HG03280 (cell line): ENCODE measurements around the gene TMEM107.
A peak's percentile ranks its signal among the peaks of the same experiment; 100 is the strongest.

ENCODE experiments used
- ATAC-seq: cut with Tn5 transposase; IDR thresholded peaks from one replicate; pipeline ENCODE4 v1.9.1; 2021; ENCODE audit warnings: mild to moderate bottlenecking, moderate library complexity; ENCODE audit not compliant: unreplicated experiment

Gene TMEM107

DNA sequence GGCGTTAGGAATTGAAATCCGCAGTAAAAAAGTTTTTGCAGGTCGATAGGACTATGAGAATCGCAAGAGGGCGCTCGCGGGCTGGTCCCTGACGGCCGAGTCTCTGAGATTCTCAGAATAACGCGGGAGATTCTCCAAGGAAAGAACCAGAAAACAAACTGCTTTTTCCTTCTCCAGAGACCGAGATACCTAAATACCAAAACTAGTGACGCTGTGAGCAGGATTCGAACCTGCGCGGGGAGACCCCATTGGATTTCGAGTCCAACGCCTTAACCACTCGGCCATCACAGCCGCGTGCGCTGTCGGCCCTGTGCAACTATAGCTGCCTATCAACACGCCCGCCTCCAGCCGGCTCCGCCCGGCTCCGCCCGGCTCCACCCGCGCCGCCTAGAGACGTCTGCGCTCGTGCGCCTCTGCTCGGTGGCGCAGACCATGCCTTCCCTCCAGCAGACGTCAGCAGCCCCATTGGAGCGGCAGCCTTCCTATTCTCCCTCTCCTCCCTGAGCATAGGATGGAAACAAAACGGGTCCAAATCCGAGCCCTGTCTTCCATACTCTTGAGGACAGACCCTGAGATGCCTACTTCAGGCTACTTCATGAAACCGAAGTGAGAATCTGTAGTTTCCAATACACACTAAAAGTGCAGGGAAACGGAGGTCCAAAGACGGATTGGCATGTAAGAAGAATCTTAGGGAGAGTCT is 37.4 kb downstream of the TMEM107 start:
- peak; percentile 83 for ATAC-seq

DNA sequence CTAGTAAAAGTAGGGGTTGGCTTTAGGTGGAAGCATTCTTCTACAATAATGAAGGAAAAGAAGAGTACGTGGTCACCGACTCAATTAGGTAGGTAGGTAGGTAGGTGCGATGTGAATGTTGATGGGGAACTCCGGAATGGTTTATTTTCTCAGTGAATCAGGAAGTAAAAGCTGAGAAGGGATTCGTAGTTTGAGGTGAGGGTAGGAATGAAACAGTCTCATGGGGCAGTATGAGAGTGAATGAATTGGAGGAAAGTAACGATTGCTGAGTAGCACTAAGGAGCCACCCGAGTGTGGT is 37.9 kb downstream of the TMEM107 start:
- peak; percentile 3 for ATAC-seq

DNA sequence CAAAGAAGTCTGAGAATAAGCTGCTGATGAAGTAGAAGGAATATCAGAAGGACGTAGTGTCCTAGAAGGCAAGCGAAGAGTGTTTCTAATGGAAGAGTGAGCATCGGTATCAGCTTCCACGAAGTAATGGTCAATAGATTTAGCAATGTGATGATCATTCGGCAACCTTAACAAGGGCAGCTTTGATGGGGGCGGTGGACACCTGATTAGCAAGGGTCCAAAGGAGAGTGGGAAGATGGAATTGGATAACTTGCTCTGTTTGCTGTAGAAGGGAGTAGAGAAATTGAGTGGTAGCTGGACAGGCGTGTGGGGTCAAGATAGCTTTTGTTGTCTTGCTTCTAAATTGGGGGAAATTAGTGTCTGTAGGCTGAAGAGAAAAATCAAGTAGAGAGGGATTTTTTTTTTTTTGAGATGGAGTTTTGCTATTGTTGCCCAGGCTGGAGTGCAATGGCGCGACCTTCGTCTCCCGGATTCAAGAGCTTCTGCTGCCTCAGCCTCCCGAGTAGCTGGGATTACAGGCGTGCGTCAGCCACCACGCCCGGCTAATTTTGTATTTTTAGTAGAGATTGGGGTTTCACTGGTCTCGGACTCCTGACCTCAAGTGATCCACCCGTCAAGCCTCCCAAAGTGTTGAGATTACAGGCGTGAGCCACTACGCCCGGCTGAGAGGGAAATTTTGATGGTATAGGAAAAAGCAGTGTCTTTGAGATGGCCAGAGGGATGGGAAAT is 38.4 kb downstream of the TMEM107 start:
- ATAC-seq = no peak

DNA sequence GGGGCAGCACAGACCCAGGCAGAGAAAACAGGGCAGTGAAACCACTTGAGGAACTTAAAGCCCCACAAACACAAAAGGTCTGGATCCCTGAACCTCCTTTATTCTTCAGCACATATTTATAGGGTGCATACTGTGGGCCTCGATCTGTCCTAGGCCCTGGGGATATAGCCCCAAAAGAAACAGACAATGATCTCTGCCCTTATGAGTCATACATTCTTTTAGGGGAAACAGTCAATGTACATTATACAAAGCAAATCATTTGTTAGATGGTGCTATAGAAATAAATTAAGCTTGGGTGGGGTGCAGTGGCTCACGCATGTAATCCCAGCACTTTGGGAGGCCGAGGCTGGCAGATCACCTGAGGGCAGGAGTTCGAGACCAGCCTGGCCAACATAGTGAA is 42.2 kb downstream of the TMEM107 start:
- no peak for ATAC-seq

DNA sequence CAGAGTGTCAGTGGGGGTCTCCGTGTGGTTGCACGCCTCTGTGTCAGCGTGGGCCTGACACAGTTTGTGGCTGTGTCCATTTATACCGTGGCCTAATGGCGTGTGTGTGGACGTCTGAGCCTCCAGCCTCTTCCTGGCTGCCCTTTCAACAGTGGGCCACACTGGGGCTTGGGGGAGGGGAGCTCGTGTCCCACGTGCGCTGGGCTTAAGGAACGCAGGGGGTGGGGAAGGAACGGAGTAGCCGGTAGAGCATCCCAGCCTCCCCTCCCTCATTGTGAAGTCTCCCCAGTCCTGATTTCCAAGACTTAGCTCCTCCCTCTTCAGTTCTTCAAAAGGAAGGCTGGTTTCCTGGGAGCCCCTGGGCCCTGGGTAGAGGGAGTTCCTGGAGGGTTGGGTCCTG is 42.8 kb downstream of the TMEM107 start:
- ATAC-seq = no peak

DNA sequence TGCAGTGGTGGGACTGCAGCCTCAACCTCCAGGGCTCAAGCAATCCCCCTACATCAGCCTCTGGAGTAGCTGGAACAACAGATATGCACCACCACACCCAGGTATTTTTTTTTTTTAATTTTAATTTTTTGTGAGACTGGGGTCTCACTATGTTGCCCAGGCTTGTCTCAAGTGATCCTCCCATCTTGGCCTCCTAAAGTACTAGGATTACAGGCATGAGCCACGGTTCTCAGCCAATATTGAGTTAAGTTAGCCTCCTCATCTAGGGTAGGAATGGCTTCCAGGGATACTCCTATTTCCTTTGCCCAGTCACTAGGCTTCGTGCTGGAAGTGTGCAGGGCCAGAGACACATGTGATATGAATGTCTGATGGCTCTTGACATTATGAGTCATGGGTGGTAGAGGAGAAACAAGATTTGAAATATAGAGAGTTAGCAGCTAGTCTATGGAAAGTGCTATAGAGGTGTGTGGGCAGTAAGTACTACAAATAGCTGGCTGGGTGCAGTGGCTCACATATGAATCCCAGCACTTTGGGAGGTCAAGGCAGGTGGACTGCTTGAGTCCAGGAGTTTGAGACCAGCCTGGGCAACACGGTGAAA is 44.2 kb downstream of the TMEM107 start:
- no peak for ATAC-seq

DNA sequence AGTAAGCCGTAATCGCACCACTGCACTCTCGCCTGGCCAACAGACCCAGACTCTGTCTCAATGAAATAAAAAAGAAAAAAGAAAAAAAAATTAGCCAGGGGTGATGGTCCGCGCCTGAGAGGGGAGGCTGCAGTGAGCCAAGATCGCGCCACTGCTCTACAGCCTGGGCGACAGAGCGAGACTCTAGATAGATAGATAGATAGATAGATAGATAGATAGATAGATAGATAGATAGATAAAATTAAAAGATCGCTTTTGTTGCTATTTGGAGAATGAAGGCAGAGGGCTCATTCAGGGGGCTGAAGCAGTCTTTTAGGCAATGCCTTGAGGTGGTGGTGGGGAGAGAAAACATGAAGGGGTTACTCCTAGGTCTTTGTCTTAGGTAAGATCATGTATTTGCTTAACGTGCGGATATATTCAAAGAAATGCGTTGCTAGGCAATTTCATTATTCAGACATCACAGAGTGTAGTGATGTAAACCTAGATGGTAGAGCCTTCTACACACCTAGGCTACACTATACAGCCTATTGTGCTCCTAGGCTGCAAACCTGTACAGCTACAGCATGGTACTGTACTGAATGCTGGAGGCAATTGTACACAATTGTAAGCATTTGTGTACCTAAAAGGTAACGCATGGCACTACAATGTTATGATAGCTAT is 47.9 kb downstream of the TMEM107 start:
- ATAC-seq = no peak

DNA sequence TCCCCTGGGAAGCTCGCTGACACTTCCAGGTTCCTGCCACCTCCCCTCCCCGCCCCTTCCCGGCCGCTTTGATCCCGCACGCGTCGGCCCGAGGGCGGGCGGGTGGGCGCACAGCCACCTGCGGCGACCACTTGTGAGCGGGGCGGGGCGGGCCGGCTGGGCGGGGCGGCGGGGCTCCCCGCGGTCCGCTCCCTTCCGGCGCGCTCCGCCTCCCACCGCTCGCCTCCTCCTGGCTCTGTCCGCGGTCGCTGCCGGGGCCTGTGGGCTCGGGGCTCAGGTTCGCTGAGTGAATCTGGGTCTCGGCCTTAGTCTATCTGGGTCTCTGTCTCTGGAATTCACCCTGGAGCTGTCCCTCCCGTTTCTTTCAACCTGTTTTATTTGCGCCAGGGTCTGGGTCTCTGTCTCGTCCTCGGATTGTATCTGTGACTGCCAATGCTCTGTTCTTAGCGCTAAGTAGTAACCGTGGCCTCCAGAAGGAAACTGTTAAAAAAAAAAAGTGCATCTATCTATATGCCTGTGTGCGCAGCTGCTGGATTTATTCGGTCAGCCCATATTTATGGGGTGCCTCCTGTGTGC is 49.6 kb downstream of the TMEM107 start:
- ATAC-seq = no peak

DNA sequence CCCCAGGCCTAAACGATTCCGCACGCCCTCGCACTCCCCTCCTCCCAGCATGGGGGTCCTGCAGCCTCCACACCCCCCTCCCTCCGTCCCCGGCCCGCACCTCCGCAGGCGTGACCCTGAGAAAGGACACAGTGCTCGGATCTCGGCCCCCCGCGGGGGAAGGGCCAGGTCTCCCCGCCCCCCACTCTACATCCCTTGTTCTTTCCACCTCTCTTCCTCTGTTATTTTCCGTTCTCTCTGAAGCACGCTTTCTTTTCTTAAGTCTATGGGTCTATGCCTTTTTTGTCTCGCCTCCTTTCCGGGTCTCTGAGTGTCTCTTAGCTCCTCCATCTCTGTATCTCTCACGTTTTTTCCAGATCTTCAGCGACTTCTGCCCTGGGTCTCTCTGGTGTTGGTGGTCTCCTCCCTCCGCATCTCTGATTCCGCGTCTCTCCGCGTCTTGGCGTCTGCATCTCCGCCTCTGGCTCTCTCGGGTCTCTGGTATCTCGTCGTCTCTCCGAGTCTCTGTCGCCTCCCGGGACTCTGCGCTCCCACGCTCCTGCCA is 50.2 kb downstream of the TMEM107 start:
- no peak for ATAC-seq

DNA sequence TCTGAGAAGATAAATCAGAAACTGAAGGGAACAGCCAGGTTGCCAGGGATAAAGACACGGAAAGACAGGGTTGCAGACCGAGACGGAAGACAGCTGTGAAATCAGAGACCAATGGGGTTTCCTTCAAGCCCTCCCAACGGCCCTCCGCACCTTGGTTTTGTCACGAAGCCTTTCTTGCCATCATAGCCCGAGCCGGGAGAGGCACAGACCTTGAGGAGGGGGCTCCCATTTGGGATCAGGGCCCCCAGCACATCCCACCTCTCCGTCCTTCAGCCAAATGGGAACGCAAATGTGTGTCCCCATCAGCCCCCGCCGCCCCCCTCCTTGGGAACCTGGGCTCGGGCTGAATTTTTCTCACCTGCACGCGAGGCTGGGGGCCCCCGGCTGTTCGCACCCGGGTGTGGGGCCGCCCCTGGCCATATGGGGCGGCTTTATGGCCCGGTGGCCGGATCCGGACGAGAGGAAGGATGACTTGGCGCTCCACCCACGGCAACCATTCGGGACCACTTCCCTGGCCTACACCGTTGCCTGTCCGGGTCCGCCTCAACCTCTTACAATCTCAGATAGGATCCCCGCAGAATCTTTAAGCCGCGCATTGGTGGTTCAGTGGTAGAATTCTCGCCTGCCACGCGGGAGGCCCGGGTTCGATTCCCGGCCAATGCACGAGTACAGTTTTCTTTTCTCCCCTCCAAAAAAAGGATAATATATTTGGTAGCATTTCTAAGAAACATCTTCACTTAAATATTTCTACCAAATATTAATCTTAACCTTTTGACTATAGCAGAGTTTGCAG is 50.8 kb downstream of the TMEM107 start:
- peak; percentile 32 for ATAC-seq

DNA sequence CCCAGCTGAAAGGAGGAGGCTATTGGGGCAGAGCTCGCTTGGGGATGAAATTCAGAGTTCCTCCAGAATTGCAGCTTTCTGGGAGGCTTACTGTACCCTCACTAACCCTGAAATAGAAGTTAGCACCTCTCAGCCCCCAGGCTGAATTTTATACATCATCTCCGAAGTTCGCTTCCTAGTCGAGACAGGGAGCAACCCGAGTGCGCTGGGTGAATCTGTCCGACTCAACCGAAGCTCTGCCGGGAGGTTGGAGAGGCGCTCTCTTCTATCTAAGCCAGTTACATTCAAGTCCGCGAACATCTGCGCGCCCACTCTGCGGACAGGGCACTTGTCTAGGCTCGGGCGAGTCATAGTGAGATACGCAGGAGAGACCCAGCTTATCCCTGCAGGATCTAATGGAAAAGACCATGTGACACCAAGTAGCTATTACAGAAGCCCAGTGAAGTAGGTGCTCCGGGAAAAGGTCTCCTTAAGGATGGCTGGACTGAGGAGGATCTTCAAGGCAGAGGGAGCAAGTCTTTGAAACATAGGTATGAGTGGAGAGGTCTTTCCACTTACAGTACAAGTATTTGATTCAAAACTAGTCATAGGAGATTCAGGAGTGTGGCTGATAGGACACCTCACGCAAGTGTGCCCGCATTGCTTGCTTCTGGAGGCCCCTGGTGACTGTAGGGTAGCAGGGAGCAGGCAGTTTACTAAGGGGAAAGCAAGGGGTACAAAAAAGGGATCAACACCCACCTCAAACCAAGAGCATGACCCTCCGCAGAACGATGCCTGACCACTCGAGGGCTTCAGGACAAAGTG is 51.6 kb downstream of the TMEM107 start:
- no peak for ATAC-seq

DNA sequence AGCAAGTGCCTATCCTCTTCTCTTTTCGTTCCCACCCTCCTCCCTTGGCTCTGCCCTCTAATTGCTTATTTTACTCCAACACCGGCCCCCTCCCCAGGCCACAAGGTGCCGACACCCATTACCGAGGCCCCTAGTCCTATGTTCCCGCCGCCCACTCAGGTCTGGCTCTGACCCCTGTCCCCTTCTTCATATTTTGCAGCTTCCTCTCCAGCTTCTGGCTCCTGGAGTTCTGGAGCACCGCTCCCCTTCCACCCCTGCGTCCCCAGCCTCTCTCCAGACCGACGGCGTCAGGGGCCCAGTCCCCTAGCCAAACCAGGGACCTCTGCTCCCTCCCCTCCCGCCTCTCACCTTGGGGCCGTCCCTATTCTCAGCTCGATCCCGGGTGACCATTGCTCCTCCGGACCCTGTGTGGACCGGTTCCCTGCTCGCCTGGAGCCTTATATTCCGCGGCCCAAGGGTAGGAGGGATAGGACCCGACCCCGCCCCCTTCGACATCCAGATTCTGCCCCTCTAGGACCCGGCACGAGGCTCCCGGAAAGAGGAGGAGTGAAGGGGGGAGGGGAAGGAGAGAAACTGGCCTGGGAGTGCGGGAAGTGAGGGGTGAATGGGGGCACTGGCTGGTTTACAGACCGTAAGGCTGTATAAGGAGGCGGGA is 52.4 kb downstream of the TMEM107 start, which contains the start of gene HES7:
HES7 (minus strand) TSS at position 412 of the 655 bp plus-strand sequence; CDS start at position 390, 22 bp downstream.
- ATAC-seq = no peak

DNA sequence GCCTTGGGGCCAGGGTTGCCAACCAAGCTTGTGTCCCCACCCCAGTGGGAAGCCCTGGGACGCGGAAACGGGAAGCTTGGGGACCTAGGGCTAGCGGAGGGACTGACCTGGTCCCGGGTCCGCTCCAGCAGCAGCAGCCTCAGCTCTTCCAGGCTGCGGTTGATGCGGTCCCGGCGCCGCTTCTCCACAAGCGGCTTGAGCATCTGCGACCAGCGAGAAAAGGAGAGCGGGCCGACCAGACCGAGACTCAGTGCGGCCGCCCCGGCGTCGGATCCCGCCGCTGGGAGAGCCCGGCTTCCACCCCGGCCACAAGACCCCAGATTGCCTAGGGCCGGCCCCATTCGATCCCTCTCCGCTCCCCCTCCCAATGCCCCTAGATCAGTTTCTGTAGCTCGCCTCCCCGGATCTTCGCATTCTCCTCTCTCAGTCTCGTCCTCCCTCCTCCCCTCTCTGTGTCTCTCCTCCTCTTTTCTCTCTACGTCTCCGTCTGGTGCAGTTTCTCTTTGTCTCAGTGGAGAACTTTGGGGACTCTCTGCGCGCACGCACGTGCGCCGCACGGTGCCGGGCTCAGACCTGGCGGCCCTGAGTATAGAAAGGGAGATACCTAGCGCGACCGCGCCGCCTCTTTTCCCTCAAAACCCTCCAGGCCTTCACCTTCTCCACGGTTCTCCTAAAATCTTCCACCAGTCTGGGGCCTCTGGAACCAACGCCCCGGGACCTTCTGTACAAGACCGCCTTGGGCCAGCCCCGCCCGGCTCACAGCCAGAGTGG is 53.1 kb downstream of the TMEM107 start:
- no peak for ATAC-seq
